HCT116 (cell line): Measurements from ENCODE around the gene RPS2. TPM values are rescaled to one million over a fixed set of nuclear protein-coding genes. Genes with fewer than 3 reads are reported as not detected.

ENCODE experiments used
- ATAC-seq: fragments of 200-7000 bp; cut with Tn5 transposase; 2 replicates; pipeline ENCODE4 v1.9.1; 2020; ENCODE audit warnings: mild to moderate bottlenecking, moderate library complexity
- Bru-seq: library from RNA; stranded (reverse); fragments of 400-500 nt; gene quantifications from one replicate; lab custom pipeline; 2021; lab: Mats Ljungman, UMichigan
- BruChase-seq, 2 experiments: library from RNA; stranded (reverse); fragments of 400-500 nt; gene quantifications; one replicate each; lab custom pipeline; 2021; lab: Mats Ljungman, UMichigan
- BruUV-seq: library from RNA; stranded (reverse); fragments of 400-500 nt; replicated peaks from 2 replicates; lab custom pipeline; 2021; lab: Mats Ljungman, UMichigan
- CTCF ChIA-PET: fragments of 300-600 bp; sonication (Branson Sonifier 250); formaldehyde crosslinking; loops from one replicate; lab custom pipeline; 2021; ENCODE audit warnings: antibody characterized with exemption; lab: Charles Lee
- POLR2A ChIA-PET: fragments of 300-600, 350-600 bp; sonication (Branson Sonifier 250); formaldehyde crosslinking; loops from one replicate; lab custom pipeline; 2021; ENCODE audit warnings: antibody characterized with exemption; lab: Charles Lee
- RAD21 ChIA-PET, 2 experiments: fragments of 300-600 bp; sonication (Branson Sonifier 250); formaldehyde crosslinking; loops; one replicate each; lab custom pipeline; 2023; ENCODE audit warnings: low total read pairs in 2 of 2; ENCODE audit not compliant: uncharacterized antibody in 2 of 2, unreplicated experiment in 2 of 2, low non-redundant PET in 1 of 2; lab: Charles Lee
- DNase-seq: peaks from one replicate; pipeline ENCODE4 v3.0.0-alpha.2; 2010; ENCODE audit warnings: low read depth, low spot score
- H2AFZ ChIP-seq: fragments of 200-600 bp; shearing (Covaris generic), sonication (generic); 2 replicates; pipeline ENCODE4 v1.6.1; 2017; ENCODE audit warnings: low read depth, mixed run types, mixed read lengths, antibody characterized with exemption, low read length; ENCODE audit not compliant: poor library complexity, severe bottlenecking
- H3K27ac ChIP-seq: 2 replicates; pipeline ENCODE4 v1.5.1; 2012; ENCODE audit warnings: low read depth, low read length
- H3K27me3 ChIP-seq: fragments of 200-600 bp; sonication (generic); 2 replicates; pipeline ENCODE4 v1.6.1; 2016; ENCODE audit warnings: mixed run types, low read length, mixed read lengths; ENCODE audit not compliant: insufficient read depth
- H3K36me3 ChIP-seq, 2 experiments: fragments of 200-500 bp in 1 of 2; fragments of 200-600 bp in 1 of 2; sonication (Bioruptor generic) in 1 of 2; sonication (generic) in 1 of 2; 2 replicates each; pipeline versions ENCODE4 v1.5.1 to v1.6.1; 2014 to 2016; ENCODE audit warnings: low read length in 2 of 2, inconsistent platforms in 1 of 2, mixed read lengths in 1 of 2, mixed run types in 1 of 2; ENCODE audit not compliant: insufficient read depth in 2 of 2, control insufficient read depth in 1 of 2
- H3K4me1 ChIP-seq, 2 experiments: fragments of 200-600 bp in 1 of 2; sonication (generic) in 1 of 2; 2 replicates each; pipeline versions ENCODE4 v1.5.1 to v1.6.1; 2012 to 2017; ENCODE audit warnings: low read length in 2 of 2, inconsistent platforms in 1 of 2, mild to moderate bottlenecking in 1 of 2, mixed read lengths in 1 of 2, mixed run types in 1 of 2, moderate library complexity in 1 of 2; ENCODE audit not compliant: insufficient read depth in 2 of 2, control insufficient read depth in 1 of 2
- H3K4me2 ChIP-seq: fragments of 200-600 bp; sonication (generic); 2 replicates; pipeline ENCODE4 v1.6.1; 2017; ENCODE audit warnings: mixed run types, low read length, mixed read lengths
- H3K4me3 ChIP-seq, 2 experiments: fragments of 200-600 bp in 1 of 2; sonication (generic) in 1 of 2; replicated peaks in 1 of 2; 2 replicates each; pipeline ENCODE4 v1.5.1; 2011 to 2016; ENCODE audit warnings: low read length in 2 of 2, control low read depth in 1 of 2, low read depth in 1 of 2, mild to moderate bottlenecking in 1 of 2, mixed read lengths in 1 of 2, mixed run types in 1 of 2
- H3K79me2 ChIP-seq: fragments of 200-600 bp; sonication (generic); 2 replicates; pipeline ENCODE4 v1.6.1; 2017; ENCODE audit warnings: mild to moderate bottlenecking, mixed run types, low read length, moderate library complexity, mixed read lengths; ENCODE audit not compliant: insufficient read depth
- H3K9ac ChIP-seq: fragments of 200-600 bp; sonication (generic); 2 replicates; pipeline ENCODE4 v1.6.1; 2016; ENCODE audit warnings: low read length, mixed read lengths
- H3K9me2 ChIP-seq: fragments of 200-600 bp; sonication (generic), shearing (Covaris generic); 2 replicates; pipeline ENCODE4 v1.6.1; 2017; ENCODE audit warnings: mixed run types, mild to moderate bottlenecking, moderate library complexity; ENCODE audit not compliant: insufficient read depth
- H3K9me3 ChIP-seq, 2 experiments: fragments of 200-500 bp in 1 of 2; fragments of 200-600 bp in 1 of 2; sonication (Bioruptor generic) in 1 of 2; sonication (generic) in 1 of 2; 2 replicates each; pipeline ENCODE4 v1.6.1; 2014 to 2017; ENCODE audit warnings: low read length in 2 of 2, mixed read lengths in 2 of 2, inconsistent platforms in 1 of 2, low read depth in 1 of 2, mild to moderate bottlenecking in 1 of 2, mixed run types in 1 of 2, moderate library complexity in 1 of 2; ENCODE audit not compliant: control insufficient read depth in 1 of 2, insufficient read depth in 1 of 2
- H4K20me1 ChIP-seq: fragments of 200-600 bp; sonication (generic), shearing (Covaris generic); 2 replicates; pipeline ENCODE4 v1.6.1; 2017; ENCODE audit warnings: mixed run types, mild to moderate bottlenecking, moderate library complexity; ENCODE audit not compliant: insufficient read depth
- ATF3 ChIP-seq: IDR thresholded peaks from 2 replicates; pipeline ENCODE4 v1.6.1; 2012
- ELF1 ChIP-seq: IDR thresholded peaks from 2 replicates; pipeline ENCODE4 v1.6.1; 2012; ENCODE audit warnings: low read depth, borderline replicate concordance
- EZH2 ChIP-seq: fragments of 200-600 bp; sonication (generic); IDR thresholded peaks from 2 replicates; pipeline ENCODE4 v1.6.1; 2017; ENCODE audit warnings: antibody characterized with exemption, mixed run types
- POLR2A ChIP-seq: IDR thresholded peaks from 2 replicates; pipeline ENCODE4 v1.7.0; 2011; ENCODE audit warnings: borderline replicate concordance; ENCODE audit not compliant: insufficient read depth, insufficient read length; ENCODE audit errors: extremely low read depth
- POLR2AphosphoS5 ChIP-seq: IDR thresholded peaks from 2 replicates; pipeline ENCODE4 v1.6.1; 2011; ENCODE audit warnings: mild to moderate bottlenecking, low read depth, low read length, moderate library complexity
- SP1 ChIP-seq: IDR thresholded peaks from 2 replicates; pipeline ENCODE4 v1.6.1; 2012; ENCODE audit warnings: low read depth
- YY1 ChIP-seq: IDR thresholded peaks from 2 replicates; pipeline ENCODE4 v1.6.1; 2011; ENCODE audit warnings: low read length, low read depth, moderate library complexity, mild to moderate bottlenecking; ENCODE audit not compliant: insufficient replicate concordance; ENCODE audit errors: extremely low read depth
- ZFX ChIP-seq: fragments of 450-650 bp; IDR thresholded peaks from 2 replicates; pipeline ENCODE4 v1.6.1; 2017
- intact Hi-C: fragments of 100-400 bp; cut with micrococcal nuclease; formaldehyde crosslinking; loops from 2 replicates; pipeline ENCODE4 v1.10.0; 2022
- long read RNA-seq: library from polyadenylated mRNA; unstranded; transcript quantifications from one replicate; pipeline ENCODE4 v2.0.0, GENCODE V29; 2021; ENCODE audit not compliant: unreplicated experiment
- polyA plus RNA-seq: library from polyadenylated mRNA; unstranded; fragments of >200 nt; gene quantifications from 2 replicates; pipeline ENCODE4 v1.2.1, GENCODE V29; 2012; ENCODE audit warnings: missing spikeins
- total RNA-seq: library from RNA; stranded (reverse); gene quantifications from one replicate; pipeline ENCODE4 v1.2.1, GENCODE V29; 2021; ENCODE audit not compliant: unreplicated experiment
- TF ChIP-seq, protein P1 (sequence below): IDR thresholded peaks from 2 replicates; pipeline ENCODE4 v1.6.1; 2011; ENCODE audit warnings: mild to moderate bottlenecking, low read length, moderate library complexity; ENCODE audit not compliant: insufficient replicate concordance; ENCODE audit errors: extremely low read depth
- TF ChIP-seq, protein P2 (sequence below), 3 experiments: fragments of 200-600 bp in 1 of 3; sonication (generic) in 1 of 3; IDR thresholded peaks in 2 of 3; conservative IDR thresholded peaks in 1 of 3; 2 replicates each; pipeline ENCODE4 v1.5.1; 2012 to 2017; ENCODE audit warnings: low read depth in 2 of 3, low read length in 2 of 3, antibody characterized with exemption in 1 of 3, borderline replicate concordance in 1 of 3, control low read depth in 1 of 3, mild to moderate bottlenecking in 1 of 3, mixed read lengths in 1 of 3, mixed run types in 1 of 3, moderate library complexity in 1 of 3; ENCODE audit not compliant: insufficient read depth in 1 of 3

RPS2 gene
- total RNA-seq (6,265 TPM), Bru-seq, nascent RNA (percentile 100 among the genes with signal in this experiment), BruChase-seq, experiment 1, labeled RNA remaining after a 6-hour chase (percentile 100 among the genes with signal in this experiment), BruChase-seq, experiment 2, labeled RNA remaining after a 2-hour chase (percentile 100 among the genes with signal in this experiment)
- polyA plus RNA-seq = 11,405 and 12,752 TPM in 2 replicates
- long read RNA-seq, transcript RPS2-201 (7 exons, 985 nt) = major isoform, 6,133 of 9,970 reads
- long read RNA-seq, transcript RPS2-207 (2 exons, 837 nt) = minor isoform, 6 of 9,970 reads
- long read RNA-seq, transcript RPS2-213 (5 exons, 1,186 nt) = minor isoform, 5 of 9,970 reads
- long read RNA-seq, partial matches to known transcripts = 3,401 of 9,970 reads
- long read RNA-seq, other reads (novel, unspliced or antisense) = 418 of 9,970 reads

DNA sequence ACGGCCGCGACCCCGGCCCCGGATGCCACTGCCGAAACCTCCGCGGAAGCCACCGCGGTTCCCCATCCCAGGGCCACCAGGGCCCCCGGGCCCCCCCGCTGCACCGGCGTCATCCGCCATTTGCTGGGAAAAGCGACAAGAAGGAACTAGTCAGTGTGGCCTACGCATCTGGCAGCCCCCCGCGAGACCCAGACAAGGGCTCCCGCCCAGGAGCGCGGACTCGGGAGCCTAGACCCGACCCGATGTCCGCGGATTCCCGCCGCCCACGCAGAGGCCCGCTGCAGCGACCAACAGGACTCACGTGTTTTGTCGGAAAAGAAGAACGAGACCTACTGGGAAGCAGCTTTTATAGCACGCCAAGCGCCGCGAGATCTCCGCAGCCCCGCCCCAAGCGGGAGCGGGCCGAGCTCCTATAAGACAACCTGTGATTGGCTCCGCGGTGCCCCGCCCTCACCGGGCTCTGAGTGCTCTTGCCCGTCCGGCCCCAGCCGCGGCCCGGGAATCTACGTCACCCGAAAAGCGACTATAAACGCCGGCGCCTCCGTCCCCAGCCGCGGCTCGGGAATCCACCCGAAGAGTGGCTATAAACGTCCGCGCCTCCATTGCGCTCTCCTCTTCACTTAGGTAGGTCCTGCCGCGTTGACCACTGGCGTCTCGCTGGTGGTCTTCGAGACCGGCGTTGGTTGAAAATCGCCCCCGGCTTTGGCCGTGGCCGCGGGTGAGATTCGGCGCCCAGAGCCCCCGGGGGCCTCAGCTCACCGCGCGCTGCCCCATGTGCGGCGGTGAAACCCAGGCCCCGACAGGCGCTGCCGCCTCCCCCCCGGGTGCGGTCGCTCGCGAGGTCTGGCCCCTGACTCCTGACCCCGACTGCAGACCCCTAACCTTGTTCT is at the start of gene RPS2:
RPS2 (minus strand) TSS at position 321 of the 890 bp plus-strand sequence; CDS start at position 120, 201 bp downstream.
- peak; percentile 60 for ATAC-seq
- H3K4me3 ChIP-seq = peak within 1 kb of the TSS; percentile 65 to 73
- ChIA-PET CTCF (interaction anchor here (0.7 kb wide), 2 partner anchors 14 to 20 kb away, joined by 3 read pairs; partner anchors contain the start of gene GFER), POLR2A (interaction anchor here (0.6 to 5.9 kb wide), 40 partner anchors 9 to 1055 kb away, joined by 3 to 104 read pairs (median 4); partner anchors contain the start of genes FAHD1, GFER, HAGH and MEIOB), RAD21 (interaction anchor here (0.7 kb wide), 3 partner anchors 13 to 104 kb away, joined by 3 to 6 read pairs (median 5); no protein-coding TSS in a partner anchor)
- no peaks in the 10 kb centered on the region for H3K9me2 ChIP-seq
- H3K27ac ChIP-seq = peak within 1 kb of the TSS; percentile 94
- peak within 1 kb of the TSS; percentile 93 for H3K9ac ChIP-seq
- peak within 1 kb of the TSS; percentile 88 for H3K4me2 ChIP-seq
- H3K4me1 ChIP-seq = peaks cover 5 to 38% of the 10 kb centered on the region in 2 experiments; a peak in 3 of 4 replicates
- H3K27me3 ChIP-seq = no peaks in the 10 kb centered on the region
- peak; percentile 95 for DNase-seq
- peaks cover 11% of the 10 kb centered on the region; the same call in 1 of the 2 replicates for H4K20me1 ChIP-seq
- intact Hi-C loops = no loop called here
- H3K36me3 ChIP-seq = peaks cover 6 to 20% of the 10 kb centered on the region in 2 experiments
- TF ChIP-seq POLR2AphosphoS5 = peak; percentile 100
- peak; percentile 99 for TF ChIP-seq POLR2A
- no peak for TF ChIP-seq ATF3
- TF ChIP-seq, protein P1, sequence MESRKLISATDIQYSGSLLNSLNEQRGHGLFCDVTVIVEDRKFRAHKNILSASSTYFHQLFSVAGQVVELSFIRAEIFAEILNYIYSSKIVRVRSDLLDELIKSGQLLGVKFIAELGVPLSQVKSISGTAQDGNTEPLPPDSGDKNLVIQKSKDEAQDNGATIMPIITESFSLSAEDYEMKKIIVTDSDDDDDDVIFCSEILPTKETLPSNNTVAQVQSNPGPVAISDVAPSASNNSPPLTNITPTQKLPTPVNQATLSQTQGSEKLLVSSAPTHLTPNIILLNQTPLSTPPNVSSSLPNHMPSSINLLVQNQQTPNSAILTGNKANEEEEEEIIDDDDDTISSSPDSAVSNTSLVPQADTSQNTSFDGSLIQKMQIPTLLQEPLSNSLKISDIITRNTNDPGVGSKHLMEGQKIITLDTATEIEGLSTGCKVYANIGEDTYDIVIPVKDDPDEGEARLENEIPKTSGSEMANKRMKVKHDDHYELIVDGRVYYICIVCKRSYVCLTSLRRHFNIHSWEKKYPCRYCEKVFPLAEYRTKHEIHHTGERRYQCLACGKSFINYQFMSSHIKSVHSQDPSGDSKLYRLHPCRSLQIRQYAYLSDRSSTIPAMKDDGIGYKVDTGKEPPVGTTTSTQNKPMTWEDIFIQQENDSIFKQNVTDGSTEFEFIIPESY = peak; percentile 96
- TF ChIP-seq SP1 = no peak
- TF ChIP-seq ZFX = peak; percentile 81
- TF ChIP-seq EZH2 = no peak
- no peak for TF ChIP-seq ELF1
- peak; percentile 81 for TF ChIP-seq YY1
- TF ChIP-seq, protein P2, sequence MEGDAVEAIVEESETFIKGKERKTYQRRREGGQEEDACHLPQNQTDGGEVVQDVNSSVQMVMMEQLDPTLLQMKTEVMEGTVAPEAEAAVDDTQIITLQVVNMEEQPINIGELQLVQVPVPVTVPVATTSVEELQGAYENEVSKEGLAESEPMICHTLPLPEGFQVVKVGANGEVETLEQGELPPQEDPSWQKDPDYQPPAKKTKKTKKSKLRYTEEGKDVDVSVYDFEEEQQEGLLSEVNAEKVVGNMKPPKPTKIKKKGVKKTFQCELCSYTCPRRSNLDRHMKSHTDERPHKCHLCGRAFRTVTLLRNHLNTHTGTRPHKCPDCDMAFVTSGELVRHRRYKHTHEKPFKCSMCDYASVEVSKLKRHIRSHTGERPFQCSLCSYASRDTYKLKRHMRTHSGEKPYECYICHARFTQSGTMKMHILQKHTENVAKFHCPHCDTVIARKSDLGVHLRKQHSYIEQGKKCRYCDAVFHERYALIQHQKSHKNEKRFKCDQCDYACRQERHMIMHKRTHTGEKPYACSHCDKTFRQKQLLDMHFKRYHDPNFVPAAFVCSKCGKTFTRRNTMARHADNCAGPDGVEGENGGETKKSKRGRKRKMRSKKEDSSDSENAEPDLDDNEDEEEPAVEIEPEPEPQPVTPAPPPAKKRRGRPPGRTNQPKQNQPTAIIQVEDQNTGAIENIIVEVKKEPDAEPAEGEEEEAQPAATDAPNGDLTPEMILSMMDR (IDR thresholded peaks at IDR 0.05 in 2 of 3, conservative IDR thresholded peaks at IDR 0.05 in 1 of 3; ENCODE audit: borderline replicate concordance in 1 of 3, insufficient read depth in 1 of 3, low read depth in 2 of 3, low read length in 2 of 3) = 0 out of 6 replicates have a peak, but pooled peaks of 1 of the 3 experiments have one; percentile 2
- peaks cover 68% of the 10 kb centered on the region for H3K79me2 ChIP-seq
- H2AFZ ChIP-seq = no peak within 1 kb of the TSS
- BruUV-seq = no TSS peak
- H3K9me3 ChIP-seq = no peaks in the 10 kb centered on the region
